HFF-Myc (cell line): ENCODE data around the gene SMOC2.

Experiments used
- DNase-seq: peaks from one replicate; pipeline ENCODE4 v3.0.0-alpha.2; 2011; ENCODE audit warnings: low read depth; ENCODE audit errors: extremely low read depth
- H3K4me3 ChIP-seq: replicated peaks from 2 replicates; pipeline ENCODE4 v1.5.1; 2011; ENCODE audit warnings: low read depth, mild to moderate bottlenecking, control low read depth, low read length
- TF ChIP-seq, protein P1 (sequence below): IDR thresholded peaks from 2 replicates; pipeline ENCODE4 v1.5.1; 2012; ENCODE audit warnings: mild to moderate bottlenecking, low read depth, low read length, control low read depth; ENCODE audit errors: missing control alignments

SMOC2 gene

DNA sequence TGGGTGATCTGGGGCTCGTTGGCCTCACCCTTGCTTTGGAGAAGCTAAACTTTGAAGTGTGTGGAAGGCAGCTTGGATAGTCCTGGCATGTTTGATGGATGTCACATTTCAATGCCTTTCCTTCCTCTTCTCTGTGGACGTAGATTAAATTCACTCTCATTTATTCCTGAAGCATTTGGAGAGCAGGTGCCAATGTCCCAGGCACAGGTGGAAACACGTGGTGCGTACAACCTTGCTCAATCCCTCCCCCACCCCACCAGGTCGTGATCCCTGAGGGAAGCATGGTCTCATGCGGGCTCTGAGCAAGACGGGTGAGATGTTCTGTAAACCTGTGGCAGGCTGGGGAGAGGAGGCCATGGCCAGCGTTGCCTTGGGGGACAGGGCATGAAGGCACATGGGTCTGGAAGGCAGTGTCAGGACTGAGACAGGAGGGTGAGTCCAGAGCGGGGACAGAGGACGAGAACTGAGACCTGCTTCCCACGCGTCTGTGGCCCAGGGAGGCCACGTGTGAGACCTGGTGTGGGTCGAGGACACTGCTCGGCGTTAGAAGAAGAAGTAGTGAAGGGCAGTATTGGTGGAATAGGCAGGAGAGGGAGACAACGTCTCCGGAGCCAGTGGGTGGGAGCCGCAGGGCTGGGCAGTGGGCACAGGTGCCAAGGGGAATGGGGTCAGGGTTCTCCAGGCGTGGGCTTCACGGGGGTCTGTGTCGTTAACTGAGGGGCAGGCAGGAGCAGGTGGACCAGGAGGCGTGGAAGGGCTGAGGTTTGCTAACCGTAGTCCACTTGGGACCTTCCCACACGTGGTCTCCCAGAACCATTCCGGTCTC lies 34.4 kb downstream of the SMOC2 start:
- TF ChIP-seq, protein P1, sequence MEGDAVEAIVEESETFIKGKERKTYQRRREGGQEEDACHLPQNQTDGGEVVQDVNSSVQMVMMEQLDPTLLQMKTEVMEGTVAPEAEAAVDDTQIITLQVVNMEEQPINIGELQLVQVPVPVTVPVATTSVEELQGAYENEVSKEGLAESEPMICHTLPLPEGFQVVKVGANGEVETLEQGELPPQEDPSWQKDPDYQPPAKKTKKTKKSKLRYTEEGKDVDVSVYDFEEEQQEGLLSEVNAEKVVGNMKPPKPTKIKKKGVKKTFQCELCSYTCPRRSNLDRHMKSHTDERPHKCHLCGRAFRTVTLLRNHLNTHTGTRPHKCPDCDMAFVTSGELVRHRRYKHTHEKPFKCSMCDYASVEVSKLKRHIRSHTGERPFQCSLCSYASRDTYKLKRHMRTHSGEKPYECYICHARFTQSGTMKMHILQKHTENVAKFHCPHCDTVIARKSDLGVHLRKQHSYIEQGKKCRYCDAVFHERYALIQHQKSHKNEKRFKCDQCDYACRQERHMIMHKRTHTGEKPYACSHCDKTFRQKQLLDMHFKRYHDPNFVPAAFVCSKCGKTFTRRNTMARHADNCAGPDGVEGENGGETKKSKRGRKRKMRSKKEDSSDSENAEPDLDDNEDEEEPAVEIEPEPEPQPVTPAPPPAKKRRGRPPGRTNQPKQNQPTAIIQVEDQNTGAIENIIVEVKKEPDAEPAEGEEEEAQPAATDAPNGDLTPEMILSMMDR = no peak
- no peak overlapping the region for H3K4me3 ChIP-seq
- no peak for DNase-seq

DNA sequence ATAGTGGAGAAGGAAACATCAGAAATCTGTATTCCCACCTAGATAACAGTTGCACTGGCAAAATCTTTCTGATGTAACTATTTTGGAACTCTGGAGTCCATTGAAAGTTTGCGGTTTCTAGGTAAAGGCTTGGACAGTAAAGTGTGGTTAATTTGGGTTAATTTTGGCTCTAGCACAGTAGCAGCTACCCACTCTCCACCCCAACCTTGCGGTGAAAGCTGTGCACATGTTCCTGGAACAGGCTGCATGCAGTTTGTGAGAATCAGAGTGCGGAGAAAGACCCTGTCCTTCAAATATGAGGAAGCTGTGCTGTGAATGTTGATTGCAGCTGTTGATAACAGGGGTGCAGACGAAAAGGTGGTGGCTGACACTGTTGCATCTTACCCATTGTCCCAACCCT lies 38.4 kb downstream of the SMOC2 start:
- H3K4me3 ChIP-seq = no peak overlapping the region
- TF ChIP-seq, protein P1 = no peak
- no peak for DNase-seq

DNA sequence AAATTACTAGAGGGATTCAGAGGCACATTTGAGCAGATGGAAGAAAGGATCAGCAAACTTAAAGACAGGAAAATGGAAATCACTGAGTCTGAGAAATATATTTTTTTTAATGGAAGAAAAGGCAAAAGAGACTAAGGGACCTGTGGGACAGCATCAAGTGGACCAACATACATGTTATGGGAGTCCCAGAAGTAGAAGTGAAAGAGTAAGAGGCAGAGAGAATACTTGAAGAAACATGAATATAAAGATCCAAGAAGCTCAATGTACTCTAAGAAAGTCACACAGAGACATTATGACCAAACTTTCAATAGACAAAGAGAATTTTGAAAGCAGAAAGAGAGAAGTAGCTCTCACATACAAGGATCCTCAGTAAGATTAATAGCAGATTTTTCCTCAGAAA lies 39.5 kb downstream of the SMOC2 start:
- H3K4me3 ChIP-seq = no peak overlapping the region
- no peak for DNase-seq
- TF ChIP-seq, protein P1 = no peak

DNA sequence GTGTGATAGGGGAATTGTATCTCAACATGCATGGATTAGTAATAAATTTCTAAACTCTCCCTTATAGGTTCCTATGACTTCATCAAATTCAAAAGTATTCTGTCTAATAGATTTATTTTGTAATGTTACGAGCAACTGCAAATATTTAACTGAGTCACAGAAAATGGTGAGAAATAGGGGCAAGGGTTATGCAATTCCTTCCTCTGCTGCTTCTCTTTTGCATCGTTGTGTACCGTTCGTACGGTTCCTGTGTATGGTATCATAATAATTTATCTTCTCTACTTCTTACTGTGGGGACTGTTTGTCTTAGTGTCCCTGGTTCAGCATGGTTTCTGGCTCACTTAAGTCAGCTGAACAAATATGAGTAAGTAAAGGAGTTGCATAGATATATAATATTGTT lies 44.8 kb downstream of the SMOC2 start:
- TF ChIP-seq, protein P1 = no peak

DNA sequence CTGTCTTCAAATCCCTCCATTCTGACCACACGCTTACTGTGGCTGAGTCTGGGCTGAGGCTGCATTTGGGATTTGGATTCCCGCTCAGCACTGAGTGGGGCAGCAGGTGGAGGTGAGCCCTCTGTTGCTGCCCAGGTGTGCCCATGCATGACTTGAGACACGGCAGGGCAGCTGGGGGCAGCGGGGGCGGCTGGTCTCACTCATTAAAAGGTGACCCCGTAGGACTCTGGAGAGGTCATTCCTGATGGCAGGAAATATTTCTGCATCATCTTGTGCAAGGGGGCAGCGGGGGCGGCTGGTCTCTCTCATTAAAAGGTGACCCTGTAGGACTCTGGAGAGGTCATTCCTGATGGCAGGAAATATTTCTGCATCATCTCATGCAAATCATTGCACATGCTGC lies 49.8 kb downstream of the SMOC2 start:
- H3K4me3 ChIP-seq = no peak overlapping the region
- TF ChIP-seq, protein P1 = no peak
- no peak for DNase-seq

More for the DNA sequence above, 44.8 kb downstream of the SMOC2 start:
- no peak for DNase-seq
- no peak overlapping the region for H3K4me3 ChIP-seq

DNA sequence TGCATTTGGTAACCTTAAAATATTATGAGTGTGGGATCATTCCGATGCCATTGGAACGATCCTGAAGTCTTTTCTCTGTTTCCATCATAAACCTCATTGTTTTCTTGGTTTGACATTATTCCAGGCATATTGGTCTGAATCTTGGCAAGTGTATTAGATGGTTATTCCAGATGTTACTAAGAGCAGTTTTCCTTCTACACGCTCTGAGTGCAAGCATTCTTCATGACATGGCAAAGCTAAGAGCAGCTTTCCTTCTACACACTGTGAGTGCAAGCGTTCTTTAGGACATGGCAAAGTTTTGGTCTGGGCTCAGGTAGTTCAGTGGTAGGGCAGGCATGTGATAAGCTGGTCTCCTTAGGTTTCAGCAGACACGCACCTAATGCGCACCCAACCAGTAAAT lies 53.0 kb downstream of the SMOC2 start:
- no peak overlapping the region for H3K4me3 ChIP-seq
- no peak for DNase-seq
- TF ChIP-seq, protein P1 = no peak

DNA sequence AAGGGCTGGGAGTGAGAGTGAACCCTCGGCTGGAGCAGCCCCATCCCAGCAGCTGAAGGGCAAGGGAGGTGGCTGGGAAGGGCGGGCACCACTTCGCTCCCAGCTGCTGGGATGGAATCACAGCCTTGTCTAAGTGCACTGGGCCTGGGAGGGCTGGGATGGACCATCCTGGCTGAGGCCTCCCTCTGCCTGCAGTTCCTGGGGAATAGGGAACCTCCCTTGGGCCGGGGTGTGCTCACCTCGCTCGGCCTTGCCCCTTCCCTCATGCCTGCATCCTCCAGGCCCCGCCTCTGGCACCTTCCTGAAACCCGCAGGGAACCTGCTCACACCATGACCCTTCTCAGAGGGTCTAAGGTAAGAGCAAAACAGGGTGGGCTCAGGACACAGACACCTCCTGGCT lies 53.7 kb downstream of the SMOC2 start:
- TF ChIP-seq, protein P1 = no peak
- H3K4me3 ChIP-seq = no peak overlapping the region
- no peak for DNase-seq
